Peyer's patch (tissue), 4 donors: ENCODE results near the gene MYLK. TPM values are rescaled to one million over a fixed set of nuclear protein-coding genes. Genes with fewer than 3 reads are reported as not detected.

Experiments used
- DNase-seq, 3 donors: peaks; one replicate each; pipeline ENCODE4 v3.0.0-alpha.2; 2017 to 2019
- H3K27ac ChIP-seq, 4 donors: fragments of 200-600 bp; sonication (generic); one replicate each; pipeline ENCODE4 v1.5.1; 2016 to 2019
- H3K27me3 ChIP-seq, 2 donors: fragments of 200-600 bp; sonication (generic); one replicate each; pipeline ENCODE4 v1.5.1; 2019
- H3K36me3 ChIP-seq, 3 donors: fragments of 200-600 bp; sonication (generic); one replicate each; pipeline ENCODE4 v1.5.1; 2016 to 2019
- H3K4me1 ChIP-seq, 4 donors: fragments of 200-600 bp; sonication (generic); one replicate each; pipeline ENCODE4 v1.5.1; 2016 to 2019
- H3K4me3 ChIP-seq, 4 donors: fragments of 200-600 bp; sonication (generic); 1 replicate in 3 of 4; 2 replicates in 1 of 4; pipeline ENCODE4 v1.5.1; 2016 to 2019; ENCODE audit warnings: mild to moderate bottlenecking in 1 of 4
- H3K9me3 ChIP-seq, 4 donors: fragments of 200-600 bp; sonication (generic); one replicate each; pipeline ENCODE4 v1.5.1; 2016 to 2019; ENCODE audit warnings: mild to moderate bottlenecking in 1 of 4
- CTCF ChIP-seq, 6 experiments: fragments of 450-650 bp in 4 of 6; fragments of 200-600 bp in 2 of 6; sonication (generic) in 1 of 6; IDR thresholded peaks; one replicate each; pipeline ENCODE4 v1.5.1; 2017 to 2019; ENCODE audit warnings: antibody characterized with exemption in 6 of 6, mild to moderate bottlenecking in 3 of 6, moderate library complexity in 1 of 6
- POLR2A ChIP-seq, 2 donors: fragments of 450-650 bp; IDR thresholded peaks; one replicate each; pipeline ENCODE4 v1.5.1; 2017; ENCODE audit warnings: antibody characterized with exemption in 2 of 2, mild to moderate bottlenecking in 2 of 2, moderate library complexity in 2 of 2
- total RNA-seq, 4 donors: library from RNA; depleted of rRNA; stranded (reverse); fragments of >200 nt; gene quantifications; one replicate each; pipeline ENCODE4 v1.1.0, GENCODE V29; 2016

MYLK gene
- total RNA-seq, 4 donors from 2014 or later = 81.3 to 117 (median 94.1) TPM

- H3K4me3 ChIP-seq = no peak overlapping the region
- TF ChIP-seq POLR2A (IDR thresholded peaks at IDR 0.05) = no peak
- TF ChIP-seq CTCF (IDR thresholded peaks at IDR 0.05) = no peak
- no peaks in the 10 kb centered on the region for H3K36me3 ChIP-seq
- peaks cover 0 to 5% (median 0%) of the 10 kb centered on the region in 4 donors for H3K4me1 ChIP-seq
- no peaks in the 10 kb centered on the region for H3K27me3 ChIP-seq
- H3K9me3 ChIP-seq = no peaks in the 10 kb centered on the region
- DNase-seq = no peak
- H3K27ac ChIP-seq = no peak overlapping the region
Observed at GRCh38 chr3:123791417-123791816, 92.7 kb downstream of the MYLK start.

GRCh38 chr3:123791073-123791370 lies 93.1 kb downstream of the MYLK start:
- peaks cover 0 to 5% (median 0%) of the 10 kb centered on the region in 4 donors for H3K4me1 ChIP-seq
- TF ChIP-seq CTCF (IDR thresholded peaks at IDR 0.05) (no peak), POLR2A (IDR thresholded peaks at IDR 0.05) (no peak)
- H3K9me3 ChIP-seq = no peaks in the 10 kb centered on the region
- no peaks in the 10 kb centered on the region for H3K36me3 ChIP-seq
- no peaks in the 10 kb centered on the region for H3K27me3 ChIP-seq
- H3K4me3 ChIP-seq = no peak overlapping the region
- no peak for DNase-seq
- no peak overlapping the region for H3K27ac ChIP-seq

GRCh38 chr3:123790254-123791072 lies 93.7 kb downstream of the MYLK start:
- no peaks in the 10 kb centered on the region for H3K36me3 ChIP-seq
- H3K4me1 ChIP-seq = peaks cover 0 to 5% (median 0%) of the 10 kb centered on the region in 4 donors
- H3K9me3 ChIP-seq = no peaks in the 10 kb centered on the region
- no peaks in the 10 kb centered on the region for H3K27me3 ChIP-seq
- no peak for DNase-seq
- no peak overlapping the region for H3K27ac ChIP-seq
- TF ChIP-seq POLR2A (IDR thresholded peaks at IDR 0.05) (no peak), CTCF (IDR thresholded peaks at IDR 0.05) (no peak)
- no peak overlapping the region for H3K4me3 ChIP-seq

GRCh38 chr3:123789760-123790159 lies 94.4 kb downstream of the MYLK start:
- Histone ChIP-seq H3K9me3 (no peaks in the 10 kb centered on the region), H3K27ac (no peak overlapping the region), H3K36me3 (no peaks in the 10 kb centered on the region), H3K27me3 (no peaks in the 10 kb centered on the region), H3K4me3 (no peak overlapping the region), H3K4me1 (peaks cover 0 to 7% (median under 1%) of the 10 kb centered on the region in 4 donors)
- TF ChIP-seq CTCF (IDR thresholded peaks at IDR 0.05) (no peak), POLR2A (IDR thresholded peaks at IDR 0.05) (no peak)
- DNase-seq = no peak

- no peaks in the 10 kb centered on the region for H3K27me3 ChIP-seq
- H3K4me1 ChIP-seq = peaks cover 0 to 10% (median 1%) of the 10 kb centered on the region in 4 donors
- no peak overlapping the region for H3K27ac ChIP-seq
- no peak overlapping the region for H3K4me3 ChIP-seq
- TF ChIP-seq CTCF (IDR thresholded peaks at IDR 0.05) (no peak), POLR2A (IDR thresholded peaks at IDR 0.05) (no peak)
- no peaks in the 10 kb centered on the region for H3K9me3 ChIP-seq
- DNase-seq = no peak
- H3K36me3 ChIP-seq = no peaks in the 10 kb centered on the region
Observed at GRCh38 chr3:123789160-123789559, 95.0 kb downstream of the MYLK start.
